Neural cell (in vitro differentiated cells): ENCODE measurements around the gene ADGRG6. TPM values are rescaled to one million over a fixed set of nuclear protein-coding genes. Genes with fewer than 3 reads are reported as not detected.

Source experiments
- H2AFZ ChIP-seq: fragments of 200-600, 300-800 bp; sonication (generic), shearing (Covaris generic); 2 replicates; pipeline ENCODE4 v1.6.0; 2014; ENCODE audit warnings: low read depth, mild to moderate bottlenecking, antibody characterized with exemption, low read length, moderate library complexity
- H3F3A ChIP-seq: fragments of 200-600 bp; shearing (Covaris generic); 2 replicates; pipeline ENCODE4 v1.6.1; 2016; ENCODE audit warnings: mild to moderate bottlenecking, moderate library complexity, mixed read lengths, antibody characterized with exemption, low read length; ENCODE audit not compliant: insufficient read depth, poor library complexity, severe bottlenecking
- H3K27ac ChIP-seq: fragments of 200-600, 300-800 bp; sonication (generic), shearing (Covaris generic); 2 replicates; pipeline ENCODE4 v1.5.1; 2014; ENCODE audit warnings: mild to moderate bottlenecking, low read length, moderate library complexity
- H3K27me3 ChIP-seq: fragments of 300-800, 200-600 bp; sonication (generic), shearing (Covaris generic); 2 replicates; pipeline ENCODE4 v1.6.0; 2014; ENCODE audit warnings: mild to moderate bottlenecking, low read depth, low read length, moderate library complexity; ENCODE audit not compliant: insufficient read depth
- H3K36me3 ChIP-seq: fragments of 300-800, 200-600 bp; sonication (generic), shearing (Covaris generic); 2 replicates; pipeline ENCODE4 v1.5.1; 2014; ENCODE audit warnings: mild to moderate bottlenecking, antibody characterized with exemption, low read length, moderate library complexity; ENCODE audit not compliant: insufficient read depth
- H3K4me2 ChIP-seq: fragments of 300-800, 200-600 bp; sonication (generic), shearing (Covaris generic); 2 replicates; pipeline ENCODE4 v1.6.0; 2014; ENCODE audit warnings: mild to moderate bottlenecking, low read length
- H3K4me3 ChIP-seq: fragments of 300-800, 200-600 bp; sonication (generic), shearing (Covaris generic); 2 replicates; pipeline ENCODE4 v1.5.1; 2014; ENCODE audit warnings: mild to moderate bottlenecking, low read length, moderate library complexity
- H3K79me2 ChIP-seq: fragments of 200-600 bp; shearing (Covaris generic); replicated peaks from 2 replicates; pipeline ENCODE4 v1.6.0; 2014; ENCODE audit warnings: mild to moderate bottlenecking, low read length, moderate library complexity; ENCODE audit not compliant: insufficient read depth
- H3K9ac ChIP-seq: fragments of 300-800, 200-600 bp; sonication (generic), shearing (Covaris generic); 2 replicates; pipeline ENCODE4 v1.6.1; 2016; ENCODE audit warnings: mild to moderate bottlenecking, low read length, mixed read lengths
- H3K9me2 ChIP-seq: fragments of 200-600 bp; shearing (Covaris generic); 2 replicates; pipeline ENCODE4 v1.6.1; 2016; ENCODE audit warnings: mild to moderate bottlenecking, low read length, mixed read lengths; ENCODE audit not compliant: insufficient read depth
- H3K9me3 ChIP-seq: fragments of 200-600, 300-800 bp; sonication (generic), shearing (Covaris generic); 2 replicates; pipeline ENCODE4 v1.6.1; 2016; ENCODE audit warnings: mild to moderate bottlenecking, mixed run types, low read length, moderate library complexity, mixed read lengths
- H4K20me1 ChIP-seq: fragments of 200-600 bp; shearing (Covaris generic); 2 replicates; pipeline ENCODE4 v1.6.1; 2016; ENCODE audit warnings: mild to moderate bottlenecking, mixed run types; ENCODE audit not compliant: insufficient read depth
- EP300 ChIP-seq: fragments of 450-650 bp; conservative IDR thresholded peaks from 2 replicates; pipeline ENCODE4 v1.6.1; 2014; ENCODE audit warnings: antibody characterized with exemption, mild to moderate bottlenecking, moderate library complexity; ENCODE audit not compliant: poor library complexity, severe bottlenecking
- EZH2 ChIP-seq: fragments of 200-600, 300-800 bp; shearing (Covaris generic), sonication (generic); IDR thresholded peaks from 2 replicates; pipeline ENCODE4 v1.6.1; 2014; ENCODE audit warnings: antibody characterized with exemption, low read length, borderline replicate concordance, mild to moderate bottlenecking; ENCODE audit not compliant: insufficient read depth, poor library complexity, severe bottlenecking
- MXI1 ChIP-seq: fragments of 450-650 bp; conservative IDR thresholded peaks from 2 replicates; pipeline ENCODE4 v1.6.1; 2014; ENCODE audit warnings: antibody characterized with exemption, mild to moderate bottlenecking; ENCODE audit not compliant: poor library complexity, severe bottlenecking
- POLR2AphosphoS5 ChIP-seq: IDR thresholded peaks from 2 replicates; pipeline ENCODE4 v1.6.1; 2012
- RAD21 ChIP-seq: fragments of 450-650 bp; conservative IDR thresholded peaks from 2 replicates; pipeline ENCODE4 v1.6.1; 2014; ENCODE audit warnings: antibody characterized with exemption, mild to moderate bottlenecking, moderate library complexity
- SMC3 ChIP-seq: fragments of 450-650 bp; conservative IDR thresholded peaks from 2 replicates; pipeline ENCODE4 v1.6.1; 2014; ENCODE audit warnings: antibody characterized with exemption, mild to moderate bottlenecking, moderate library complexity; ENCODE audit not compliant: poor library complexity
- TAF1 ChIP-seq: IDR thresholded peaks from 2 replicates; pipeline ENCODE4 v1.6.1; 2012; ENCODE audit warnings: low read depth
- polyA plus RNA-seq: library from polyadenylated mRNA; depleted of rRNA; stranded (reverse); fragments of >200 nt; gene quantifications from 2 replicates; pipeline ENCODE4 v1.2.3, GENCODE V29; 2014
- TF ChIP-seq, protein P1 (sequence below): IDR thresholded peaks from 2 replicates; pipeline ENCODE4 v1.6.1; 2012; ENCODE audit warnings: borderline replicate concordance
- TF ChIP-seq, protein P2 (sequence below): fragments of 450-650 bp; IDR thresholded peaks from 2 replicates; pipeline ENCODE4 v1.5.1; 2014; ENCODE audit warnings: antibody characterized with exemption, mild to moderate bottlenecking, moderate library complexity; ENCODE audit not compliant: poor library complexity, severe bottlenecking

The ADGRG6 gene
- polyA plus RNA-seq, 1 donor from 2014 or later: 0.37 TPM

- Histone ChIP-seq H3K9me2 (no peaks in the 10 kb centered on the region), H3K9ac (no peak overlapping the region), H3K79me2 (no peaks in the 10 kb centered on the region), H3K27ac (no peak overlapping the region), H3K9me3 (no peaks in the 10 kb centered on the region), H3F3A (no peaks in the 10 kb centered on the region), H3K4me3 (no peak overlapping the region), H4K20me1 (no peaks in the 10 kb centered on the region), H3K27me3 (no peaks in the 10 kb centered on the region), H2AFZ (no peak overlapping the region), H3K4me2 (no peak overlapping the region), H3K36me3 (no peaks in the 10 kb centered on the region)
- no peak for TF ChIP-seq RAD21
- TF ChIP-seq, protein P1, sequence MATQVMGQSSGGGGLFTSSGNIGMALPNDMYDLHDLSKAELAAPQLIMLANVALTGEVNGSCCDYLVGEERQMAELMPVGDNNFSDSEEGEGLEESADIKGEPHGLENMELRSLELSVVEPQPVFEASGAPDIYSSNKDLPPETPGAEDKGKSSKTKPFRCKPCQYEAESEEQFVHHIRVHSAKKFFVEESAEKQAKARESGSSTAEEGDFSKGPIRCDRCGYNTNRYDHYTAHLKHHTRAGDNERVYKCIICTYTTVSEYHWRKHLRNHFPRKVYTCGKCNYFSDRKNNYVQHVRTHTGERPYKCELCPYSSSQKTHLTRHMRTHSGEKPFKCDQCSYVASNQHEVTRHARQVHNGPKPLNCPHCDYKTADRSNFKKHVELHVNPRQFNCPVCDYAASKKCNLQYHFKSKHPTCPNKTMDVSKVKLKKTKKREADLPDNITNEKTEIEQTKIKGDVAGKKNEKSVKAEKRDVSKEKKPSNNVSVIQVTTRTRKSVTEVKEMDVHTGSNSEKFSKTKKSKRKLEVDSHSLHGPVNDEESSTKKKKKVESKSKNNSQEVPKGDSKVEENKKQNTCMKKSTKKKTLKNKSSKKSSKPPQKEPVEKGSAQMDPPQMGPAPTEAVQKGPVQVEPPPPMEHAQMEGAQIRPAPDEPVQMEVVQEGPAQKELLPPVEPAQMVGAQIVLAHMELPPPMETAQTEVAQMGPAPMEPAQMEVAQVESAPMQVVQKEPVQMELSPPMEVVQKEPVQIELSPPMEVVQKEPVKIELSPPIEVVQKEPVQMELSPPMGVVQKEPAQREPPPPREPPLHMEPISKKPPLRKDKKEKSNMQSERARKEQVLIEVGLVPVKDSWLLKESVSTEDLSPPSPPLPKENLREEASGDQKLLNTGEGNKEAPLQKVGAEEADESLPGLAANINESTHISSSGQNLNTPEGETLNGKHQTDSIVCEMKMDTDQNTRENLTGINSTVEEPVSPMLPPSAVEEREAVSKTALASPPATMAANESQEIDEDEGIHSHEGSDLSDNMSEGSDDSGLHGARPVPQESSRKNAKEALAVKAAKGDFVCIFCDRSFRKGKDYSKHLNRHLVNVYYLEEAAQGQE: no peak
- TF ChIP-seq EP300: no peak
- TF ChIP-seq POLR2AphosphoS5: no peak
- no peak for TF ChIP-seq TAF1
- TF ChIP-seq SMC3: no peak
- TF ChIP-seq EZH2: no peak
- no peak for TF ChIP-seq MXI1
- TF ChIP-seq, protein P2, sequence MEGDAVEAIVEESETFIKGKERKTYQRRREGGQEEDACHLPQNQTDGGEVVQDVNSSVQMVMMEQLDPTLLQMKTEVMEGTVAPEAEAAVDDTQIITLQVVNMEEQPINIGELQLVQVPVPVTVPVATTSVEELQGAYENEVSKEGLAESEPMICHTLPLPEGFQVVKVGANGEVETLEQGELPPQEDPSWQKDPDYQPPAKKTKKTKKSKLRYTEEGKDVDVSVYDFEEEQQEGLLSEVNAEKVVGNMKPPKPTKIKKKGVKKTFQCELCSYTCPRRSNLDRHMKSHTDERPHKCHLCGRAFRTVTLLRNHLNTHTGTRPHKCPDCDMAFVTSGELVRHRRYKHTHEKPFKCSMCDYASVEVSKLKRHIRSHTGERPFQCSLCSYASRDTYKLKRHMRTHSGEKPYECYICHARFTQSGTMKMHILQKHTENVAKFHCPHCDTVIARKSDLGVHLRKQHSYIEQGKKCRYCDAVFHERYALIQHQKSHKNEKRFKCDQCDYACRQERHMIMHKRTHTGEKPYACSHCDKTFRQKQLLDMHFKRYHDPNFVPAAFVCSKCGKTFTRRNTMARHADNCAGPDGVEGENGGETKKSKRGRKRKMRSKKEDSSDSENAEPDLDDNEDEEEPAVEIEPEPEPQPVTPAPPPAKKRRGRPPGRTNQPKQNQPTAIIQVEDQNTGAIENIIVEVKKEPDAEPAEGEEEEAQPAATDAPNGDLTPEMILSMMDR: no peak
These were observed 109.3 kb downstream of the ADGRG6 start for GRCh38 chr6:142411145-142411544.

GRCh38 chr6:142412241-142412640 lies 110.4 kb downstream of the ADGRG6 start:
- no peaks in the 10 kb centered on the region for H3K36me3 ChIP-seq
- no peaks in the 10 kb centered on the region for H3K9me3 ChIP-seq
- H3K27ac ChIP-seq: no peak overlapping the region
- H3K4me2 ChIP-seq: no peak overlapping the region
- no peaks in the 10 kb centered on the region for H4K20me1 ChIP-seq
- H3K9me2 ChIP-seq: no peaks in the 10 kb centered on the region
- H2AFZ ChIP-seq: no peak overlapping the region
- H3K79me2 ChIP-seq: no peaks in the 10 kb centered on the region
- TF ChIP-seq, protein P1: no peak
- no peak for TF ChIP-seq SMC3
- no peak for TF ChIP-seq EZH2
- no peak for TF ChIP-seq MXI1
- TF ChIP-seq TAF1: no peak
- no peak for TF ChIP-seq RAD21
- no peak for TF ChIP-seq POLR2AphosphoS5
- TF ChIP-seq, protein P2: no peak
- TF ChIP-seq EP300: no peak
- H3K9ac ChIP-seq: no peak overlapping the region
- H3F3A ChIP-seq: no peaks in the 10 kb centered on the region
- no peaks in the 10 kb centered on the region for H3K27me3 ChIP-seq
- H3K4me3 ChIP-seq: no peak overlapping the region
